ENCODE measurements around the gene FBXO36.
"Not testable (repeated sequence)": the region's sequence is repeated elsewhere in the genome, so short reads cannot be mapped to it uniquely, and the experiment has no call there.

Gene FBXO36

GRCh38 chr2:229931241-229931640 is 8.9 kb downstream of the FBXO36 start:
- H3K9me3 ChIP-seq (ENCODE audit: control insufficient read depth in 2 of 2, low read length in 2 of 2): no peaks in the 10 kb centered on the region
- H3K4me1 ChIP-seq (ENCODE audit: control insufficient read depth, insufficient read depth, low read length): no peaks in the 10 kb centered on the region
- H3K9ac ChIP-seq (ENCODE audit: low read length in 2 of 2): no peak overlapping the region
- H3K27me3 ChIP-seq (ENCODE audit: control insufficient read depth in 1 of 2, insufficient read depth in 2 of 2, low read length in 2 of 2): no peaks in the 10 kb centered on the region
- no peaks in the 10 kb centered on the region for H3K36me3 ChIP-seq (ENCODE audit: control insufficient read depth in 2 of 2, insufficient read depth in 2 of 2, low read length in 2 of 2)
- no peak overlapping the region for H3K27ac ChIP-seq (ENCODE audit: low read length)
- no peak overlapping the region for H3K4me3 ChIP-seq (ENCODE audit: low read length in 2 of 2)

- H3K9me3 ChIP-seq (ENCODE audit: control insufficient read depth in 2 of 2, low read length in 2 of 2): no peaks in the 10 kb centered on the region
- H3K27me3 ChIP-seq (ENCODE audit: control insufficient read depth in 1 of 2, insufficient read depth in 2 of 2, low read length in 2 of 2): no peaks in the 10 kb centered on the region
- no peak overlapping the region for H3K9ac ChIP-seq (ENCODE audit: low read length in 2 of 2)
- H3K4me3 ChIP-seq (ENCODE audit: low read length in 2 of 2): no peak overlapping the region
- no peaks in the 10 kb centered on the region for H3K4me1 ChIP-seq (ENCODE audit: control insufficient read depth, insufficient read depth, low read length)
- H3K36me3 ChIP-seq (ENCODE audit: control insufficient read depth in 2 of 2, insufficient read depth in 2 of 2, low read length in 2 of 2): peaks cover 0 to 3% of the 10 kb centered on the region in 2 donors
- H3K27ac ChIP-seq (ENCODE audit: low read length): no peak overlapping the region
Observed at GRCh38 chr2:229937537-229937936, 15.2 kb downstream of the FBXO36 start.

GRCh38 chr2:229942671-229943070 is 20.4 kb downstream of the FBXO36 start:
- Histone ChIP-seq H3K27ac (ENCODE audit: low read length) (no peak overlapping the region), H3K9me3 (ENCODE audit: control insufficient read depth in 2 of 2, low read length in 2 of 2) (no peaks in the 10 kb centered on the region), H3K4me1 (ENCODE audit: control insufficient read depth, insufficient read depth, low read length) (no peaks in the 10 kb centered on the region), H3K36me3 (ENCODE audit: control insufficient read depth in 2 of 2, insufficient read depth in 2 of 2, low read length in 2 of 2) (peaks cover 0 to under 1% of the 10 kb centered on the region in 2 donors), H3K9ac (ENCODE audit: low read length in 2 of 2) (no peak overlapping the region), H3K27me3 (ENCODE audit: control insufficient read depth in 1 of 2, insufficient read depth in 2 of 2, low read length in 2 of 2) (no peaks in the 10 kb centered on the region), H3K4me3 (ENCODE audit: low read length in 2 of 2) (no peak overlapping the region)

GRCh38 chr2:229943171-229943570 is 20.9 kb downstream of the FBXO36 start:
- H3K27me3 ChIP-seq (ENCODE audit: control insufficient read depth in 1 of 2, insufficient read depth in 2 of 2, low read length in 2 of 2): no peaks in the 10 kb centered on the region
- no peaks in the 10 kb centered on the region for H3K4me1 ChIP-seq (ENCODE audit: control insufficient read depth, insufficient read depth, low read length)
- no peaks in the 10 kb centered on the region for H3K9me3 ChIP-seq (ENCODE audit: control insufficient read depth in 2 of 2, low read length in 2 of 2)
- H3K9ac ChIP-seq (ENCODE audit: low read length in 2 of 2): no peak overlapping the region
- H3K36me3 ChIP-seq (ENCODE audit: control insufficient read depth in 2 of 2, insufficient read depth in 2 of 2, low read length in 2 of 2): no peaks in the 10 kb centered on the region
- no peak overlapping the region for H3K27ac ChIP-seq (ENCODE audit: low read length)
- H3K4me3 ChIP-seq (ENCODE audit: low read length in 2 of 2): no peak overlapping the region

- no peak overlapping the region for H3K4me3 ChIP-seq (ENCODE audit: low read length in 2 of 2)
- no peaks in the 10 kb centered on the region for H3K27me3 ChIP-seq (ENCODE audit: control insufficient read depth in 1 of 2, insufficient read depth in 2 of 2, low read length in 2 of 2)
- H3K4me1 ChIP-seq (ENCODE audit: control insufficient read depth, insufficient read depth, low read length): no peaks in the 10 kb centered on the region
- no peaks in the 10 kb centered on the region for H3K36me3 ChIP-seq (ENCODE audit: control insufficient read depth in 2 of 2, insufficient read depth in 2 of 2, low read length in 2 of 2)
- no peak overlapping the region for H3K27ac ChIP-seq (ENCODE audit: low read length)
- no peak overlapping the region for H3K9ac ChIP-seq (ENCODE audit: low read length in 2 of 2)
- H3K9me3 ChIP-seq (ENCODE audit: control insufficient read depth in 2 of 2, low read length in 2 of 2): no peaks in the 10 kb centered on the region
Observed at GRCh38 chr2:229943770-229944449, 21.6 kb downstream of the FBXO36 start.

GRCh38 chr2:229945975-229946374 is 23.7 kb downstream of the FBXO36 start:
- H3K27me3 ChIP-seq (ENCODE audit: control insufficient read depth in 1 of 2, insufficient read depth in 2 of 2, low read length in 2 of 2): no peaks in the 10 kb centered on the region
- H3K4me1 ChIP-seq (ENCODE audit: control insufficient read depth, insufficient read depth, low read length): no peaks in the 10 kb centered on the region
- H3K27ac ChIP-seq (ENCODE audit: low read length): no peak overlapping the region
- no peak overlapping the region for H3K4me3 ChIP-seq (ENCODE audit: low read length in 2 of 2)
- no peaks in the 10 kb centered on the region for H3K9me3 ChIP-seq (ENCODE audit: control insufficient read depth in 2 of 2, low read length in 2 of 2)
- H3K9ac ChIP-seq (ENCODE audit: low read length in 2 of 2): no peak overlapping the region
- no peaks in the 10 kb centered on the region for H3K36me3 ChIP-seq (ENCODE audit: control insufficient read depth in 2 of 2, insufficient read depth in 2 of 2, low read length in 2 of 2)

GRCh38 chr2:229947544-229947943 is 25.2 kb downstream of the FBXO36 start:
- H3K36me3 ChIP-seq (ENCODE audit: control insufficient read depth in 2 of 2, insufficient read depth in 2 of 2, low read length in 2 of 2): no peaks in the 10 kb centered on the region
- no peak overlapping the region for H3K4me3 ChIP-seq (ENCODE audit: low read length in 2 of 2)
- H3K4me1 ChIP-seq (ENCODE audit: control insufficient read depth, insufficient read depth, low read length): no peaks in the 10 kb centered on the region
- H3K27ac ChIP-seq (ENCODE audit: low read length): no peak overlapping the region
- H3K27me3 ChIP-seq (ENCODE audit: control insufficient read depth in 1 of 2, insufficient read depth in 2 of 2, low read length in 2 of 2): no peaks in the 10 kb centered on the region
- H3K9ac ChIP-seq (ENCODE audit: low read length in 2 of 2): no peak overlapping the region
- no peaks in the 10 kb centered on the region for H3K9me3 ChIP-seq (ENCODE audit: control insufficient read depth in 2 of 2, low read length in 2 of 2)

GRCh38 chr2:229952256-229952835 is 30.0 kb downstream of the FBXO36 start:
- H3K4me3 ChIP-seq (ENCODE audit: low read length in 2 of 2): no peak overlapping the region
- no peaks in the 10 kb centered on the region for H3K27me3 ChIP-seq (ENCODE audit: control insufficient read depth in 1 of 2, insufficient read depth in 2 of 2, low read length in 2 of 2)
- H3K9ac ChIP-seq (ENCODE audit: low read length in 2 of 2): no peak overlapping the region
- no peaks in the 10 kb centered on the region for H3K9me3 ChIP-seq (ENCODE audit: control insufficient read depth in 2 of 2, low read length in 2 of 2)
- H3K27ac ChIP-seq (ENCODE audit: low read length): no peak overlapping the region
- H3K4me1 ChIP-seq (ENCODE audit: control insufficient read depth, insufficient read depth, low read length): no peaks in the 10 kb centered on the region
- no peaks in the 10 kb centered on the region for H3K36me3 ChIP-seq (ENCODE audit: control insufficient read depth in 2 of 2, insufficient read depth in 2 of 2, low read length in 2 of 2)

- no peaks in the 10 kb centered on the region for H3K27me3 ChIP-seq (ENCODE audit: control insufficient read depth in 1 of 2, insufficient read depth in 2 of 2, low read length in 2 of 2)
- no peak overlapping the region for H3K27ac ChIP-seq (ENCODE audit: low read length)
- H3K9ac ChIP-seq (ENCODE audit: low read length in 2 of 2): no peak overlapping the region
- no peaks in the 10 kb centered on the region for H3K4me1 ChIP-seq (ENCODE audit: control insufficient read depth, insufficient read depth, low read length)
- H3K9me3 ChIP-seq (ENCODE audit: control insufficient read depth in 2 of 2, low read length in 2 of 2): no peaks in the 10 kb centered on the region
- no peak overlapping the region for H3K4me3 ChIP-seq (ENCODE audit: low read length in 2 of 2)
- no peaks in the 10 kb centered on the region for H3K36me3 ChIP-seq (ENCODE audit: control insufficient read depth in 2 of 2, insufficient read depth in 2 of 2, low read length in 2 of 2)
Observed at GRCh38 chr2:229955663-229956062, 33.4 kb downstream of the FBXO36 start.

- no peaks in the 10 kb centered on the region for H3K36me3 ChIP-seq (ENCODE audit: control insufficient read depth in 2 of 2, insufficient read depth in 2 of 2, low read length in 2 of 2)
- no peaks in the 10 kb centered on the region for H3K9me3 ChIP-seq (ENCODE audit: control insufficient read depth in 2 of 2, low read length in 2 of 2)
- no peak overlapping the region for H3K27ac ChIP-seq (ENCODE audit: low read length)
- H3K27me3 ChIP-seq (ENCODE audit: control insufficient read depth in 1 of 2, insufficient read depth in 2 of 2, low read length in 2 of 2): no peaks in the 10 kb centered on the region
- no peak overlapping the region for H3K4me3 ChIP-seq (ENCODE audit: low read length in 2 of 2)
- H3K9ac ChIP-seq (ENCODE audit: low read length in 2 of 2): no peak overlapping the region
- no peaks in the 10 kb centered on the region for H3K4me1 ChIP-seq (ENCODE audit: control insufficient read depth, insufficient read depth, low read length)
Observed at GRCh38 chr2:229956491-229956890, 34.2 kb downstream of the FBXO36 start.

GRCh38 chr2:229963596-229963995 is 41.3 kb downstream of the FBXO36 start:
- not testable (repeated sequence) for H3K27me3 ChIP-seq (ENCODE audit: control insufficient read depth in 1 of 2, insufficient read depth in 2 of 2, low read length in 2 of 2); H3K4me3 ChIP-seq (ENCODE audit: low read length in 2 of 2); H3K9me3 ChIP-seq (ENCODE audit: control insufficient read depth in 2 of 2, low read length in 2 of 2); H3K4me1 ChIP-seq (ENCODE audit: control insufficient read depth, insufficient read depth, low read length); H3K27ac ChIP-seq (ENCODE audit: low read length); H3K36me3 ChIP-seq (ENCODE audit: control insufficient read depth in 2 of 2, insufficient read depth in 2 of 2, low read length in 2 of 2); H3K9ac ChIP-seq (ENCODE audit: low read length in 2 of 2)

Data from stomach smooth muscle (tissue), 2 donors.